ENCODE data around the gene MGAT3. TPM values are rescaled to one million over a fixed set of nuclear protein-coding genes. Genes with fewer than 3 reads are reported as not detected.

Gene MGAT3
- total and polyA plus RNA-seq, 9 of the 15 experiments (the other 6 are each of a cell fraction or from before 2014, with no cell fraction given), result 0.10 to 11.5 (median 4.6) TPM

DNA sequence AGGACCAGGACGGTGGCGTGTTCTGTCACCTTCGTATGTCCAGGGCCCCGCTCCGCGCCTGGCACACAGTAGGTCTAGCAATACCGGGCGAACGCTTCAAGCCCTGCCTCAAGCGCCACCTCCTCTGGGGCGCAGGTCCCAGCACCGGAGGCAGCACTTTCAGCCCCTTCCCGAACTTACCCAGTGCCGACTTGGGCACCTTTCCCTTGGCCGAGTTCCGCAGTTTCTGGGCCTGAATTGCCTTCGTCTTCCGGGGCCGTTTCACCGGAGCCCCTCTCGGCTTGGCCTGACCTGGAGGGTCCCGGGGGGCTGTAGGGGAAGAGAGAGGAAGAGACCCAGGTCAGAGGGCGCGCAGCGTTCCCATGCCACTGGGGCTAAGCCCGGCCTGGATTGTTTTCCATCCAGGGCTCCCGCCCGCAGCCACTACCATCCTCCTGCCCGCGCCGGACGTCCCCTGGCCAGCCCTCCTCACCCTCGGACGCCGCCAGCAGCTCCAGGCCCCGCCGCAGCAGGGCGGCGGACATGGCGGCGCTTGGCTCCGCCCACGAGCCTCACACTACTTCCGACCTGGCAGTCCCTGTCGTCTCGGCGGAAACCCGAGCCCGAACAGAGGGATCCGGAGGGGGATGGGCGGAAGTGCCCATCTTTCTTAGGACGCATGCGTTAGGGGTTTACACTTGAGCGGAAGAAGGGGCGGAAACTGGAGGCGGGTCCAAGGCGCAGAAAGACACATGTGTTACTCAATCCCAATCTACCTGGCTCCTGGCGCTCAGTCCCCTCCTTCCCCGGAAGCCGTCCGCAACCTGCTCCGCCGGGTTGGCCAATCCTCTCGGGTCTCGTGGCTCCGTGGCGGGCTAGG lies 75.6 kb downstream of the MGAT3 start, which contains the start of gene RPS19BP1 (continued):
- TF ChIP-seq, protein P1, sequence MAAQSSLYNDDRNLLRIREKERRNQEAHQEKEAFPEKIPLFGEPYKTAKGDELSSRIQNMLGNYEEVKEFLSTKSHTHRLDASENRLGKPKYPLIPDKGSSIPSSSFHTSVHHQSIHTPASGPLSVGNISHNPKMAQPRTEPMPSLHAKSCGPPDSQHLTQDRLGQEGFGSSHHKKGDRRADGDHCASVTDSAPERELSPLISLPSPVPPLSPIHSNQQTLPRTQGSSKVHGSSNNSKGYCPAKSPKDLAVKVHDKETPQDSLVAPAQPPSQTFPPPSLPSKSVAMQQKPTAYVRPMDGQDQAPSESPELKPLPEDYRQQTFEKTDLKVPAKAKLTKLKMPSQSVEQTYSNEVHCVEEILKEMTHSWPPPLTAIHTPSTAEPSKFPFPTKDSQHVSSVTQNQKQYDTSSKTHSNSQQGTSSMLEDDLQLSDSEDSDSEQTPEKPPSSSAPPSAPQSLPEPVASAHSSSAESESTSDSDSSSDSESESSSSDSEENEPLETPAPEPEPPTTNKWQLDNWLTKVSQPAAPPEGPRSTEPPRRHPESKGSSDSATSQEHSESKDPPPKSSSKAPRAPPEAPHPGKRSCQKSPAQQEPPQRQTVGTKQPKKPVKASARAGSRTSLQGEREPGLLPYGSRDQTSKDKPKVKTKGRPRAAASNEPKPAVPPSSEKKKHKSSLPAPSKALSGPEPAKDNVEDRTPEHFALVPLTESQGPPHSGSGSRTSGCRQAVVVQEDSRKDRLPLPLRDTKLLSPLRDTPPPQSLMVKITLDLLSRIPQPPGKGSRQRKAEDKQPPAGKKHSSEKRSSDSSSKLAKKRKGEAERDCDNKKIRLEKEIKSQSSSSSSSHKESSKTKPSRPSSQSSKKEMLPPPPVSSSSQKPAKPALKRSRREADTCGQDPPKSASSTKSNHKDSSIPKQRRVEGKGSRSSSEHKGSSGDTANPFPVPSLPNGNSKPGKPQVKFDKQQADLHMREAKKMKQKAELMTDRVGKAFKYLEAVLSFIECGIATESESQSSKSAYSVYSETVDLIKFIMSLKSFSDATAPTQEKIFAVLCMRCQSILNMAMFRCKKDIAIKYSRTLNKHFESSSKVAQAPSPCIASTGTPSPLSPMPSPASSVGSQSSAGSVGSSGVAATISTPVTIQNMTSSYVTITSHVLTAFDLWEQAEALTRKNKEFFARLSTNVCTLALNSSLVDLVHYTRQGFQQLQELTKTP (IDR thresholded peaks at IDR 0.05; ENCODE audit: low read depth in 1 of 2, partially characterized antibody in 2 of 2), result no peak
- TF ChIP-seq SMC3 (conservative IDR thresholded peaks at IDR 0.05; ENCODE audit: insufficient read depth, low read depth, low read length) (no peak), PYGO2 (tag; IDR thresholded peaks at IDR 0.05) (no peak), HDAC1 (IDR thresholded peaks at IDR 0.05) (0 out of 4 replicates have a peak, but pooled peaks of 1 of the 2 experiments have one; percentile 28), SRSF9 (IDR thresholded peaks at IDR 0.05; ENCODE audit: borderline replicate concordance, low read depth, low read length) (no peak), MTA1 (IDR thresholded peaks at IDR 0.05; ENCODE audit: borderline replicate concordance) (no peak), CBFB (CRISPR knock-in tag; IDR thresholded peaks at IDR 0.05) (no peak), ZBTB1 (CRISPR knock-in tag; IDR thresholded peaks at IDR 0.05; ENCODE audit: borderline replicate concordance, low read depth) (no peak), HIVEP1 (CRISPR knock-in tag; IDR thresholded peaks at IDR 0.05) (no peak)
- TF ChIP-seq, protein P2, sequence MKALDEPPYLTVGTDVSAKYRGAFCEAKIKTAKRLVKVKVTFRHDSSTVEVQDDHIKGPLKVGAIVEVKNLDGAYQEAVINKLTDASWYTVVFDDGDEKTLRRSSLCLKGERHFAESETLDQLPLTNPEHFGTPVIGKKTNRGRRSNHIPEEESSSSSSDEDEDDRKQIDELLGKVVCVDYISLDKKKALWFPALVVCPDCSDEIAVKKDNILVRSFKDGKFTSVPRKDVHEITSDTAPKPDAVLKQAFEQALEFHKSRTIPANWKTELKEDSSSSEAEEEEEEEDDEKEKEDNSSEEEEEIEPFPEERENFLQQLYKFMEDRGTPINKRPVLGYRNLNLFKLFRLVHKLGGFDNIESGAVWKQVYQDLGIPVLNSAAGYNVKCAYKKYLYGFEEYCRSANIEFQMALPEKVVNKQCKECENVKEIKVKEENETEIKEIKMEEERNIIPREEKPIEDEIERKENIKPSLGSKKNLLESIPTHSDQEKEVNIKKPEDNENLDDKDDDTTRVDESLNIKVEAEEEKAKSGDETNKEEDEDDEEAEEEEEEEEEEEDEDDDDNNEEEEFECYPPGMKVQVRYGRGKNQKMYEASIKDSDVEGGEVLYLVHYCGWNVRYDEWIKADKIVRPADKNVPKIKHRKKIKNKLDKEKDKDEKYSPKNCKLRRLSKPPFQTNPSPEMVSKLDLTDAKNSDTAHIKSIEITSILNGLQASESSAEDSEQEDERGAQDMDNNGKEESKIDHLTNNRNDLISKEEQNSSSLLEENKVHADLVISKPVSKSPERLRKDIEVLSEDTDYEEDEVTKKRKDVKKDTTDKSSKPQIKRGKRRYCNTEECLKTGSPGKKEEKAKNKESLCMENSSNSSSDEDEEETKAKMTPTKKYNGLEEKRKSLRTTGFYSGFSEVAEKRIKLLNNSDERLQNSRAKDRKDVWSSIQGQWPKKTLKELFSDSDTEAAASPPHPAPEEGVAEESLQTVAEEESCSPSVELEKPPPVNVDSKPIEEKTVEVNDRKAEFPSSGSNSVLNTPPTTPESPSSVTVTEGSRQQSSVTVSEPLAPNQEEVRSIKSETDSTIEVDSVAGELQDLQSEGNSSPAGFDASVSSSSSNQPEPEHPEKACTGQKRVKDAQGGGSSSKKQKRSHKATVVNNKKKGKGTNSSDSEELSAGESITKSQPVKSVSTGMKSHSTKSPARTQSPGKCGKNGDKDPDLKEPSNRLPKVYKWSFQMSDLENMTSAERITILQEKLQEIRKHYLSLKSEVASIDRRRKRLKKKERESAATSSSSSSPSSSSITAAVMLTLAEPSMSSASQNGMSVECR (CRISPR knock-in tag; IDR thresholded peaks at IDR 0.05), result no peak
- TF ChIP-seq, protein P3, sequence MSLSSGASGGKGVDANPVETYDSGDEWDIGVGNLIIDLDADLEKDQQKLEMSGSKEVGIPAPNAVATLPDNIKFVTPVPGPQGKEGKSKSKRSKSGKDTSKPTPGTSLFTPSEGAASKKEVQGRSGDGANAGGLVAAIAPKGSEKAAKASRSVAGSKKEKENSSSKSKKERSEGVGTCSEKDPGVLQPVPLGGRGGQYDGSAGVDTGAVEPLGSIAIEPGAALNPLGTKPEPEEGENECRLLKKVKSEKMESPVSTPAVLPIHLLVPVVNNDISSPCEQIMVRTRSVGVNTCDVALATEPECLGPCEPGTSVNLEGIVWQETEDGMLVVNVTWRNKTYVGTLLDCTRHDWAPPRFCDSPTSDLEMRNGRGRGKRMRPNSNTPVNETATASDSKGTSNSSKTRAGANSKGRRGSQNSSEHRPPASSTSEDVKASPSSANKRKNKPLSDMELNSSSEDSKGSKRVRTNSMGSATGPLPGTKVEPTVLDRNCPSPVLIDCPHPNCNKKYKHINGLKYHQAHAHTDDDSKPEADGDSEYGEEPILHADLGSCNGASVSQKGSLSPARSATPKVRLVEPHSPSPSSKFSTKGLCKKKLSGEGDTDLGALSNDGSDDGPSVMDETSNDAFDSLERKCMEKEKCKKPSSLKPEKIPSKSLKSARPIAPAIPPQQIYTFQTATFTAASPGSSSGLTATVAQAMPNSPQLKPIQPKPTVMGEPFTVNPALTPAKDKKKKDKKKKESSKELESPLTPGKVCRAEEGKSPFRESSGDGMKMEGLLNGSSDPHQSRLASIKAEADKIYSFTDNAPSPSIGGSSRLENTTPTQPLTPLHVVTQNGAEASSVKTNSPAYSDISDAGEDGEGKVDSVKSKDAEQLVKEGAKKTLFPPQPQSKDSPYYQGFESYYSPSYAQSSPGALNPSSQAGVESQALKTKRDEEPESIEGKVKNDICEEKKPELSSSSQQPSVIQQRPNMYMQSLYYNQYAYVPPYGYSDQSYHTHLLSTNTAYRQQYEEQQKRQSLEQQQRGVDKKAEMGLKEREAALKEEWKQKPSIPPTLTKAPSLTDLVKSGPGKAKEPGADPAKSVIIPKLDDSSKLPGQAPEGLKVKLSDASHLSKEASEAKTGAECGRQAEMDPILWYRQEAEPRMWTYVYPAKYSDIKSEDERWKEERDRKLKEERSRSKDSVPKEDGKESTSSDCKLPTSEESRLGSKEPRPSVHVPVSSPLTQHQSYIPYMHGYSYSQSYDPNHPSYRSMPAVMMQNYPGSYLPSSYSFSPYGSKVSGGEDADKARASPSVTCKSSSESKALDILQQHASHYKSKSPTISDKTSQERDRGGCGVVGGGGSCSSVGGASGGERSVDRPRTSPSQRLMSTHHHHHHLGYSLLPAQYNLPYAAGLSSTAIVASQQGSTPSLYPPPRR (CRISPR knock-in tag; IDR thresholded peaks at IDR 0.05; ENCODE audit: borderline replicate concordance), result no peak
